ENCODE results near the gene ITGA3.

DNA sequence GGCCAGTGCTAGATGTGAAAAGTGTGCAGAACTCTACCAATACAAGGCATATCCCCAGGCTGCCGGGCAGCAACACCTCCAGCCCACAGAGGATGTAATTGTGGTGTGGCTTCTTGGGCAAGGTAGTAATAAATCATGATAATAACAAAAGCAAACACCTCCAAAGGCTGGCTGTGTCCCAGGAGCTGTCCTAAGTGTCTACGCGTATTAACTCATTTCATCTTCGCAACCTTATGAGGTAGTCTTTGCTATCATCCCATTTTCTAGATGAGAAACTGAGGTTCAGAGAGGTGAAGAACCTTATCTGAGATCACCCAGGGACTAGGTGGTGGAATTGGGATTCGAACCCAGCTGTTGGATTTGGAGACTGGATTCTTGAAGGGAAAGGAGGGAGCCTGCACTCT is 44.6 kb downstream of the ITGA3 start:
- TF ChIP-seq CREB1 (IDR thresholded peaks at IDR 0.05; ENCODE audit: low read depth) (no peak), REST (IDR thresholded peaks at IDR 0.05; ENCODE audit: low read depth) (no peak), EP300 (IDR thresholded peaks at IDR 0.05; ENCODE audit: borderline replicate concordance) (no peak), RAD21 (IDR thresholded peaks at IDR 0.05; ENCODE audit: low read depth) (no peak), YY1 (IDR thresholded peaks at IDR 0.05; ENCODE audit: low read depth) (no peak), CEBPB (IDR thresholded peaks at IDR 0.05) (no peak), TEAD4 (IDR thresholded peaks at IDR 0.05) (no peak), FOXM1 (IDR thresholded peaks at IDR 0.05; ENCODE audit: borderline replicate concordance, low read depth) (no peak), TCF12 (IDR thresholded peaks at IDR 0.05; ENCODE audit: low read depth) (no peak), ZBTB7A (IDR thresholded peaks at IDR 0.05; ENCODE audit: low read depth) (no peak), EGR1 (IDR thresholded peaks at IDR 0.05) (no peak), NFIC (IDR thresholded peaks at IDR 0.05) (no peak)
- TF ChIP-seq, protein P1, sequence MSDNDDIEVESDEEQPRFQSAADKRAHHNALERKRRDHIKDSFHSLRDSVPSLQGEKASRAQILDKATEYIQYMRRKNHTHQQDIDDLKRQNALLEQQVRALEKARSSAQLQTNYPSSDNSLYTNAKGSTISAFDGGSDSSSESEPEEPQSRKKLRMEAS (IDR thresholded peaks at IDR 0.05), result no peak
- TF ChIP-seq, protein P2, sequence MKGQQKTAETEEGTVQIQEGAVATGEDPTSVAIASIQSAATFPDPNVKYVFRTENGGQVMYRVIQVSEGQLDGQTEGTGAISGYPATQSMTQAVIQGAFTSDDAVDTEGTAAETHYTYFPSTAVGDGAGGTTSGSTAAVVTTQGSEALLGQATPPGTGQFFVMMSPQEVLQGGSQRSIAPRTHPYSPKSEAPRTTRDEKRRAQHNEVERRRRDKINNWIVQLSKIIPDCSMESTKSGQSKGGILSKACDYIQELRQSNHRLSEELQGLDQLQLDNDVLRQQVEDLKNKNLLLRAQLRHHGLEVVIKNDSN (IDR thresholded peaks at IDR 0.05), result no peak
